Neural cell (in vitro differentiated cells): Measurements from ENCODE around the gene KLHDC8A. TPM values are rescaled to one million over a fixed set of nuclear protein-coding genes. Genes with fewer than 3 reads are reported as not detected.

Experiments used
- H2AFZ ChIP-seq: fragments of 200-600, 300-800 bp; sonication (generic), shearing (Covaris generic); 2 replicates; pipeline ENCODE4 v1.6.0; 2014; ENCODE audit warnings: low read depth, mild to moderate bottlenecking, antibody characterized with exemption, low read length, moderate library complexity
- H3F3A ChIP-seq: fragments of 200-600 bp; shearing (Covaris generic); 2 replicates; pipeline ENCODE4 v1.6.1; 2016; ENCODE audit warnings: mild to moderate bottlenecking, moderate library complexity, mixed read lengths, antibody characterized with exemption, low read length; ENCODE audit not compliant: insufficient read depth, poor library complexity, severe bottlenecking
- H3K27ac ChIP-seq: fragments of 200-600, 300-800 bp; sonication (generic), shearing (Covaris generic); 2 replicates; pipeline ENCODE4 v1.5.1; 2014; ENCODE audit warnings: mild to moderate bottlenecking, low read length, moderate library complexity
- H3K27me3 ChIP-seq: fragments of 300-800, 200-600 bp; sonication (generic), shearing (Covaris generic); 2 replicates; pipeline ENCODE4 v1.6.0; 2014; ENCODE audit warnings: mild to moderate bottlenecking, low read depth, low read length, moderate library complexity; ENCODE audit not compliant: insufficient read depth
- H3K36me3 ChIP-seq: fragments of 300-800, 200-600 bp; sonication (generic), shearing (Covaris generic); 2 replicates; pipeline ENCODE4 v1.5.1; 2014; ENCODE audit warnings: mild to moderate bottlenecking, antibody characterized with exemption, low read length, moderate library complexity; ENCODE audit not compliant: insufficient read depth
- H3K4me2 ChIP-seq: fragments of 300-800, 200-600 bp; sonication (generic), shearing (Covaris generic); 2 replicates; pipeline ENCODE4 v1.6.0; 2014; ENCODE audit warnings: mild to moderate bottlenecking, low read length
- H3K4me3 ChIP-seq: fragments of 300-800, 200-600 bp; sonication (generic), shearing (Covaris generic); 2 replicates; pipeline ENCODE4 v1.5.1; 2014; ENCODE audit warnings: mild to moderate bottlenecking, low read length, moderate library complexity
- H3K79me2 ChIP-seq: fragments of 200-600 bp; shearing (Covaris generic); replicated peaks from 2 replicates; pipeline ENCODE4 v1.6.0; 2014; ENCODE audit warnings: mild to moderate bottlenecking, low read length, moderate library complexity; ENCODE audit not compliant: insufficient read depth
- H3K9ac ChIP-seq: fragments of 300-800, 200-600 bp; sonication (generic), shearing (Covaris generic); 2 replicates; pipeline ENCODE4 v1.6.1; 2016; ENCODE audit warnings: mild to moderate bottlenecking, low read length, mixed read lengths
- H3K9me2 ChIP-seq: fragments of 200-600 bp; shearing (Covaris generic); 2 replicates; pipeline ENCODE4 v1.6.1; 2016; ENCODE audit warnings: mild to moderate bottlenecking, low read length, mixed read lengths; ENCODE audit not compliant: insufficient read depth
- H3K9me3 ChIP-seq: fragments of 200-600, 300-800 bp; sonication (generic), shearing (Covaris generic); 2 replicates; pipeline ENCODE4 v1.6.1; 2016; ENCODE audit warnings: mild to moderate bottlenecking, mixed run types, low read length, moderate library complexity, mixed read lengths
- H4K20me1 ChIP-seq: fragments of 200-600 bp; shearing (Covaris generic); 2 replicates; pipeline ENCODE4 v1.6.1; 2016; ENCODE audit warnings: mild to moderate bottlenecking, mixed run types; ENCODE audit not compliant: insufficient read depth
- EP300 ChIP-seq: fragments of 450-650 bp; conservative IDR thresholded peaks from 2 replicates; pipeline ENCODE4 v1.6.1; 2014; ENCODE audit warnings: antibody characterized with exemption, mild to moderate bottlenecking, moderate library complexity; ENCODE audit not compliant: poor library complexity, severe bottlenecking
- EZH2 ChIP-seq: fragments of 200-600, 300-800 bp; shearing (Covaris generic), sonication (generic); IDR thresholded peaks from 2 replicates; pipeline ENCODE4 v1.6.1; 2014; ENCODE audit warnings: antibody characterized with exemption, low read length, borderline replicate concordance, mild to moderate bottlenecking; ENCODE audit not compliant: insufficient read depth, poor library complexity, severe bottlenecking
- MXI1 ChIP-seq: fragments of 450-650 bp; conservative IDR thresholded peaks from 2 replicates; pipeline ENCODE4 v1.6.1; 2014; ENCODE audit warnings: antibody characterized with exemption, mild to moderate bottlenecking; ENCODE audit not compliant: poor library complexity, severe bottlenecking
- POLR2AphosphoS5 ChIP-seq: IDR thresholded peaks from 2 replicates; pipeline ENCODE4 v1.6.1; 2012
- RAD21 ChIP-seq: fragments of 450-650 bp; conservative IDR thresholded peaks from 2 replicates; pipeline ENCODE4 v1.6.1; 2014; ENCODE audit warnings: antibody characterized with exemption, mild to moderate bottlenecking, moderate library complexity
- SMC3 ChIP-seq: fragments of 450-650 bp; conservative IDR thresholded peaks from 2 replicates; pipeline ENCODE4 v1.6.1; 2014; ENCODE audit warnings: antibody characterized with exemption, mild to moderate bottlenecking, moderate library complexity; ENCODE audit not compliant: poor library complexity
- TAF1 ChIP-seq: IDR thresholded peaks from 2 replicates; pipeline ENCODE4 v1.6.1; 2012; ENCODE audit warnings: low read depth
- polyA plus RNA-seq: library from polyadenylated mRNA; depleted of rRNA; stranded (reverse); fragments of >200 nt; gene quantifications from 2 replicates; pipeline ENCODE4 v1.2.3, GENCODE V29; 2014
- TF ChIP-seq, protein P1 (sequence below): fragments of 450-650 bp; IDR thresholded peaks from 2 replicates; pipeline ENCODE4 v1.5.1; 2014; ENCODE audit warnings: antibody characterized with exemption, mild to moderate bottlenecking, moderate library complexity; ENCODE audit not compliant: poor library complexity, severe bottlenecking
- TF ChIP-seq, protein P2 (sequence below): IDR thresholded peaks from 2 replicates; pipeline ENCODE4 v1.6.1; 2012; ENCODE audit warnings: borderline replicate concordance

Gene KLHDC8A
- polyA plus RNA-seq, 1 donor from 2014 or later: 7.7 TPM

DNA sequence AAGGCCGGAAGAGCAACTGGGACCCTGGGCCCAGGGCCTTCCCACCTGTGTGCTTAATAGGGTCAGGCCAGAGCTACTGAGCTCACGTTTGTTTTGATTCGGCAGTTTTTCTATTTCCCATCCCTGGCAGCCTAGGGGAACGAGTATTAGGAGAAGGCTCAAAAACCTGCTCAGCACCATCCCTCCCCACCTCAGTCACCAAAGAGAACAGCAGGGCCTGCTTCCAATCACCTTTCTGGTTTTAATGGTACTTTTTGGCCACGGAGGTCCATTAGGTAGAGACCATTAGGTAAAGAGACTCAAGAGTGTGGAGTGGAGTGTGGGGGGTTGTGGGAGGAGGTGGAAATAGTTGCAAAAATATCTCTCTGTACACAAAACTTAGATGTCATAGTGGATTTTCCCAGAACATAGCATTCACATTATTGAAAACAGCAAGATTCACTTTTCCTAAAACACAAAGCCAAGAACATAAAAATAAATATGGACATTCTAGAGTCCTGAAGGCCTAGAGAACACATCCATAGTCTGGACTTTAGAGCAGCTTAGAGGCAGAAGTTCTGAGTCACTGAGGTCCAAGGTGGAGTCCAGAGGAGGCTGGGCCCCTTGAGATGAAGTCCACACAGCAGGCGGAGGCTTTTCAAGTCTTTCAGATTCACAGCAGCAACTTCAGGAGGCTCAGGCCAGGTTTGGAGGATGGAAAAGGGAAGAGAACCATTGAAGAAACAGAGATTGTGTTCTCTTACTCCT is 54.7 kb downstream of the KLHDC8A start:
- H3K4me2 ChIP-seq: no peak overlapping the region
- H3K36me3 ChIP-seq: peaks cover 6% of the 10 kb centered on the region
- peak overlapping the region; percentile 56 for H3K9ac ChIP-seq
- peaks cover 4% of the 10 kb centered on the region for H3F3A ChIP-seq
- no peak for TF ChIP-seq MXI1
- TF ChIP-seq EP300: no peak
- no peak for TF ChIP-seq TAF1
- TF ChIP-seq RAD21: no peak
- TF ChIP-seq, protein P1, sequence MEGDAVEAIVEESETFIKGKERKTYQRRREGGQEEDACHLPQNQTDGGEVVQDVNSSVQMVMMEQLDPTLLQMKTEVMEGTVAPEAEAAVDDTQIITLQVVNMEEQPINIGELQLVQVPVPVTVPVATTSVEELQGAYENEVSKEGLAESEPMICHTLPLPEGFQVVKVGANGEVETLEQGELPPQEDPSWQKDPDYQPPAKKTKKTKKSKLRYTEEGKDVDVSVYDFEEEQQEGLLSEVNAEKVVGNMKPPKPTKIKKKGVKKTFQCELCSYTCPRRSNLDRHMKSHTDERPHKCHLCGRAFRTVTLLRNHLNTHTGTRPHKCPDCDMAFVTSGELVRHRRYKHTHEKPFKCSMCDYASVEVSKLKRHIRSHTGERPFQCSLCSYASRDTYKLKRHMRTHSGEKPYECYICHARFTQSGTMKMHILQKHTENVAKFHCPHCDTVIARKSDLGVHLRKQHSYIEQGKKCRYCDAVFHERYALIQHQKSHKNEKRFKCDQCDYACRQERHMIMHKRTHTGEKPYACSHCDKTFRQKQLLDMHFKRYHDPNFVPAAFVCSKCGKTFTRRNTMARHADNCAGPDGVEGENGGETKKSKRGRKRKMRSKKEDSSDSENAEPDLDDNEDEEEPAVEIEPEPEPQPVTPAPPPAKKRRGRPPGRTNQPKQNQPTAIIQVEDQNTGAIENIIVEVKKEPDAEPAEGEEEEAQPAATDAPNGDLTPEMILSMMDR: no peak
- TF ChIP-seq, protein P2, sequence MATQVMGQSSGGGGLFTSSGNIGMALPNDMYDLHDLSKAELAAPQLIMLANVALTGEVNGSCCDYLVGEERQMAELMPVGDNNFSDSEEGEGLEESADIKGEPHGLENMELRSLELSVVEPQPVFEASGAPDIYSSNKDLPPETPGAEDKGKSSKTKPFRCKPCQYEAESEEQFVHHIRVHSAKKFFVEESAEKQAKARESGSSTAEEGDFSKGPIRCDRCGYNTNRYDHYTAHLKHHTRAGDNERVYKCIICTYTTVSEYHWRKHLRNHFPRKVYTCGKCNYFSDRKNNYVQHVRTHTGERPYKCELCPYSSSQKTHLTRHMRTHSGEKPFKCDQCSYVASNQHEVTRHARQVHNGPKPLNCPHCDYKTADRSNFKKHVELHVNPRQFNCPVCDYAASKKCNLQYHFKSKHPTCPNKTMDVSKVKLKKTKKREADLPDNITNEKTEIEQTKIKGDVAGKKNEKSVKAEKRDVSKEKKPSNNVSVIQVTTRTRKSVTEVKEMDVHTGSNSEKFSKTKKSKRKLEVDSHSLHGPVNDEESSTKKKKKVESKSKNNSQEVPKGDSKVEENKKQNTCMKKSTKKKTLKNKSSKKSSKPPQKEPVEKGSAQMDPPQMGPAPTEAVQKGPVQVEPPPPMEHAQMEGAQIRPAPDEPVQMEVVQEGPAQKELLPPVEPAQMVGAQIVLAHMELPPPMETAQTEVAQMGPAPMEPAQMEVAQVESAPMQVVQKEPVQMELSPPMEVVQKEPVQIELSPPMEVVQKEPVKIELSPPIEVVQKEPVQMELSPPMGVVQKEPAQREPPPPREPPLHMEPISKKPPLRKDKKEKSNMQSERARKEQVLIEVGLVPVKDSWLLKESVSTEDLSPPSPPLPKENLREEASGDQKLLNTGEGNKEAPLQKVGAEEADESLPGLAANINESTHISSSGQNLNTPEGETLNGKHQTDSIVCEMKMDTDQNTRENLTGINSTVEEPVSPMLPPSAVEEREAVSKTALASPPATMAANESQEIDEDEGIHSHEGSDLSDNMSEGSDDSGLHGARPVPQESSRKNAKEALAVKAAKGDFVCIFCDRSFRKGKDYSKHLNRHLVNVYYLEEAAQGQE: no peak
- TF ChIP-seq EZH2: no peak
- TF ChIP-seq POLR2AphosphoS5: no peak
- TF ChIP-seq SMC3: no peak
- H4K20me1 ChIP-seq: no peaks in the 10 kb centered on the region
- H3K27ac ChIP-seq: peak overlapping the region; percentile 57
- H3K4me3 ChIP-seq: peak overlapping the region; percentile 38
- no peaks in the 10 kb centered on the region for H3K9me2 ChIP-seq
- H2AFZ ChIP-seq: peak overlapping the region; percentile 48
- no peaks in the 10 kb centered on the region for H3K79me2 ChIP-seq
- H3K27me3 ChIP-seq: no peaks in the 10 kb centered on the region
- no peaks in the 10 kb centered on the region for H3K9me3 ChIP-seq

DNA sequence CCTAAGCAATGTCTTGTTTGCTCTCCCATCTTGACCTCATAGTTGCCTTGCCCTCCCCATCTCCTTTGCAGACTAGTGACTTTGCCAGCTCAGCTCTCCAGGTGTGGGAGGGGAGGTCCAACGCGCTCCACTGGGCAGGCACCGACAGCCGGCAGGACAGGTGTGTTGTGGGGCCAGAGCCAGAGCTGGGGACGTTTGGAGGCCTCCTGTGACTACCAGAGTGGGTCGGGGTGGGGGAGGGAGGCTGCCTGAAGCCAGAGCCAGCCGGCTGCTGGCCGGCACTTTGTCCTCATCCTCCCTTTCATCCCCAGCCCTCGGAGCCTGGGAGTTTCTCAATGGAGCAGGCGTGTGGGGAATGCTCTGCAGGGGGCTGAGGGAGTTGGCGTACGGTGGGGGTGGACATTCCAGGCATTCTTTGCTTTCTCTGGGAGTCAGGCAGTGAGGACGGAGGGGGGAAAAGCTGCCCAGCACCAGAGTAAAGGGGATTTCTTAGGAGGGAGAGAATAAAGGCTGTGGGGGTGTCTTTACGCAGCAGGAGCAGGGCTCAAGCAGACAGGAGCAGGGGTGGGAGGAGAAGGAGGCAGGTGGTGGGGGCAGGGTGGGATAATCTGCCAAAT is 55.4 kb downstream of the KLHDC8A start:
- H3K4me2 ChIP-seq: peak overlapping the region; percentile 27
- H3F3A ChIP-seq: peaks cover 4% of the 10 kb centered on the region
- no peaks in the 10 kb centered on the region for H3K9me2 ChIP-seq
- H4K20me1 ChIP-seq: no peaks in the 10 kb centered on the region
- no peaks in the 10 kb centered on the region for H3K79me2 ChIP-seq
- H3K4me3 ChIP-seq: peak overlapping the region; percentile 38
- no peaks in the 10 kb centered on the region for H3K9me3 ChIP-seq
- H3K27me3 ChIP-seq: no peaks in the 10 kb centered on the region
- TF ChIP-seq MXI1: no peak
- no peak for TF ChIP-seq RAD21
- no peak for TF ChIP-seq TAF1
- TF ChIP-seq, protein P1: no peak
- no peak for TF ChIP-seq EZH2
- TF ChIP-seq, protein P2: peak; percentile 51
- TF ChIP-seq EP300: no peak
- peak; percentile 3 for TF ChIP-seq POLR2AphosphoS5
- no peak for TF ChIP-seq SMC3
- H2AFZ ChIP-seq: peak overlapping the region; percentile 48
- H3K27ac ChIP-seq: peak overlapping the region; percentile 57
- peak overlapping the region; percentile 56 for H3K9ac ChIP-seq
- peaks cover 6% of the 10 kb centered on the region for H3K36me3 ChIP-seq
